HL-60/S4 treated with phorbol 12-myristate 13-acetate at 8.2 ng/mL for 4 days and 3 days (cell line): ENCODE data around the gene NECAB3.
"Not testable (repeated sequence)": the region's sequence is repeated elsewhere in the genome, so short reads cannot be mapped to it uniquely, and the experiment has no call there.

Experiments
- in situ Hi-C: fragments of 300-500 bp; cut with MboI; formaldehyde crosslinking; loops from 2 replicates; pipeline ENCODE4 v1.15.0; 2022; ENCODE audit warnings: low sequenced_read_pairs

NECAB3 gene, protein sequence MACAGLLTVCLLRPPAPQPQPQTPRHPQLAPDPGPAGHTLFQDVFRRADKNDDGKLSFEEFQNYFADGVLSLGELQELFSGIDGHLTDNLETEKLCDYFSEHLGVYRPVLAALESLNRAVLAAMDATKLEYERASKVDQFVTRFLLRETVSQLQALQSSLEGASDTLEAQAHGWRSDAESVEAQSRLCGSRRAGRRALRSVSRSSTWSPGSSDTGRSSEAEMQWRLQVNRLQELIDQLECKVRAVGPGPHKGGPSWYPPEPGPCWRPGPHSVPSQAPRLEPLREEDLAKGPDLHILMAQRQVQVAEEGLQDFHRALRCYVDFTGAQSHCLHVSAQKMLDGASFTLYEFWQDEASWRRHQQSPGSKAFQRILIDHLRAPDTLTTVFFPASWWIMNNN

DNA sequence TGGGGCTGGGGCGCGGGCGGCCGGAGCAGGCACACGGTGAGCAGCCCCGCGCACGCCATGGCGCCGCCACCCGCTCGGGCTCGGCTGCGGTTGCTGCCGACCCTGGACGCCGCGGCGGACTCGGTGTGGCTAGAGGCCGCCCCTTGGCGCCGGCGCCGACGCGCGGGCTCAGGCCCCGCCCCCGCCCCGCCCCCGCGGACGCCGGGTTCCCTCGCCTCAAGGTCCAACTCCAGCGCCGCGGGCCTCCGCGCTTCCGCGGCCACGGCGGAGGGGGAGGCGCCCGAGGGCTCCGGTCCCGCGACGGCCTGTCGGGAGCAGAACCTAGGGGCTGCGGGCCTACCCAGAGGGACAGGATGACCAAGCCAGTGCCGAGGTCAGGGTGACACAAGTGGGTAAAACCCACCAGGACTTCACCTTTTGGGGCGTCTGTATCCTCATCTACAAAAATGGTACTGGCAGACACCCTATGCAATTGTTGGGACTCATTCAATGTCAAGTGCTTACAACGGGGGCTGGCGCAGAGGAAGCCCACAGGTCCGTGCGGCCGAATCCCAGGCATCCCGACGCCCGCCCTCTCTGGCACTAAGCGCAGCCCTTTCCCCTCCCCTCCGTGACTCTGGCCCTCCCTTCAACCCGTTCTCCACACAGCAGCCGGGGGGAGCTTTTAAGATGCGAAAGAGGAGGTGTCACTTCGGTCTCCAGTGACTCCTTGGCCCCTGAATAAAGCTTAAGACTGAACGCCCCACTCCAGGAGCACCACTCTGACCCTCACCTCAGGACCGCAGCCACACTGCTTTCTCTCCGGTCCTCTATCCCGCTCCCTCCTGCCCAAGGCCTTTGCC, at the start of gene NECAB3:
TSS of gene NECAB3 (minus strand) at position 135 of the 842 bp plus-strand sequence. CDS start at position 59, 76 bp downstream.
- in situ Hi-C loops = no loop called here

DNA sequence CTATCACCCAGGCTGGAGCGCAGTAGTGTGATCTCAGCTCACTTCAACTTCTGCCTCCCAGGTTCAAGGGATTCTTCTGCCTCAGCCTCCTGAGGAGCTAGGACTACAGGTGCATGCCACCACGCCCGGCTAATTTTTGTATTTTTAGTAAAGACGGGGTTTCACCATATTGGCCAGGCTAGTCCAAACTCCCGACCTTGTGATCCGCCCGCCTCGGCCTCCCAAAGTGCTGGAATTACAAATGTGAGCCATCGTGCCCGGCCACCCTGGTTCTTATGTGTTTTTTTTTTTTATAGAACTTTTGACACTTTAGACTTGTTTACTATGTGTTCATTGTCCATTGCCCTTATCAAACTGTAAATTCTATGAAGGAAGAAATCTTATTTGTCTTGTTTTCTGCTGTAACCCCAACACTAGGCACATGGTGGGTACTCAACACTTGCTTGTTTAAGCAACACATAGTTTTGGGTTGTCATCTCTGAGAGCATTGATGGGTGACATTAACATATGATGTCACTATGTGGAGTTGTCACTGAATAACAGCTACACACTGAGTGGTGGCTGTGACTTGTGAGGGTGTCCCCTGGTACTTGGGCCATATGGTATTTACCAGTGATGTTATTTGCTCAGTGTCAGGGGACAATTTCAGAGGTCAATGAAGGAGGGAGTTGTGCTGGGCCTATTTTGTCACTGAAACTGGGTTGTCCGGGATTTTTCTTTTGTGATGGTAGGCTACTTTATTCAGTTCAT, 47.3 kb upstream of the NECAB3 start:
- in situ Hi-C loops = no loop called here

DNA sequence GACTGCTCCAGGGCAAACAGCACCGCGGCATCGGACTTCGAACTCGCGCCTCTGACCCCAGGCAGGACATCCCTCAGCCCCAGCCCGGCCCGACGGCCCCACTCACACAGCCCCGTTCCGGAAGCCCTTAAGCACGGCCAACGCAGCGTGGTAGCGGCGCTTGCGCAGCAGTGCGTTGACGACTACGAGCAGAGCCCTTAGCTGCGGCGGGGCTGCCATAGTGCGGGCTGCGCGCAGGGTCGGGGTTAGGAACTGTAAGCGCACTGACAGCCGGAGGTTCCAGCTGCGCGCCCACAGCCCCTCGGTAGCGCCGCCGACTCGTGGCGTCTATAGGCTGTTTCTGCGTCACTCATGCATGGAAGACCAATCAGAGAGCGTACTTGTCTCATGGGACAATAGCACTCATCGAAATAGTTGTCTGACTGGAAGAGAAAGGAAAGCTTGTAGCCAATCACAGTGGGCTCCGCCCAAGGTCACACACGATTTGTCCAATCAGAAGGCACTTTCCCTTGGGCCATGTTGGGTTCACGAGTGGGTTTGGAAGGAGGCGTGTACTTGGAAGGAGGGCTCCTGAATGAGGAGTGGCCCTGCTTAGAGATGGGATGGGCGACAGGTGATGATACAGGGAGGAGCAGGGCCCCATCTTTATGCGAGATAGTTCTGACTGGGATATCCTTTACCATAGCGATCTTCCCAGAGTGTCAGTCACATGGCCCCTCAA, 45.9 kb upstream of the NECAB3 start, which contains the start of gene PXMP4:
TSS of gene PXMP4 (minus strand) at position 322 of the 721 bp plus-strand sequence. CDS start at position 219, 103 bp downstream.
- in situ Hi-C loops = no loop called here

DNA sequence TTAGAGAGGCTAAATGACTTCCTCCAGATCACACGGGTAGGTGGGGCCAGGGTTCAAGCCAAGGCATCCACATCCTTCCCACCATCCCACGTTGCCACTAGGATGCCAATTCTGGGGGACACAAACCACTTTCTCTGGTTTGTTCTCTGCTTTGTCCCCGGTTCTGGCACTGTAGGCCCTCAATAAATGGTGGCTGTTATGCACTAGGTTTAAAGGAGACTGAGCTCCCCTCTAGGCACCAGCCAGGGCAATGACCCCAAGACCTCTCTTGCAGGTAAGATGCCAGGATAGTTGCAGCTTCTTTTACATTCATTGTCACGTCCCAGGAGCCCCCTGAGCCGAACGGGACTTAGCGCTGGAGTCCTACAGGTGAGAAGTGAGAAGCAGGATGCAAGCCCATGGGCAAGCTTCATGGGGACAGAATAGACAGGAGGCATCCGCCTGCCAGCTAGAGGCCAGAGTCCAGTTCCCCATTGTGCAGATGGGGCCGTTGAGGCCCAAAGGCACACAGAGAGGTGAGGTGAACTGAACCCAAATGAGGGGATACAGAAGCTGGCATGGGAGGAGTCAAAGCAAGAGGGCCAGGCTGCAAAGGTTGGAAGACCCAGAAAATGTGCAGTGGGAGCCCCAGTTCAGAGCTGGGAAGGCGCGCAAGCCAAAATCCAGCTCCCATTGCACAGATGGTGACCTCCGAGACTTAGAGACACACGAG, 45.2 kb upstream of the NECAB3 start:
- in situ Hi-C loops = no loop called here

DNA sequence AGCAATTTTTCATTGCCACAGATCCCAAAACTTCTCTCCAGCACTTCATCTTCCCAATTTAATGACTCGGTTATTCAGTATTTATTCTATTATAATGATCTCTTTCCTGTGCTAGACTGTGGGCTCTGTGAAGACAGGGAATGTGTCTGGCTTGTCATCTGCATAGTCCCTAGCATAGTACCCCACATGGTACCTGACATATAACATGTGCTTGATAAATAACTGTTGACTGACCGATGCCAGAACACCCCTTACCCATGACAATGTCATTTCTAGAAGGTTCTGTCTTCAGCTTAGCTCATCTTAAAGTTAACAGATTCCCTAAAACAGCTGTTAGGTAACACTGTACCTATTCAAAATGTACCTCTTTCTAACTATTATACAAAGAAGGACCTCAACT, 42.3 kb upstream of the NECAB3 start:
- in situ Hi-C loops = no loop called here

DNA sequence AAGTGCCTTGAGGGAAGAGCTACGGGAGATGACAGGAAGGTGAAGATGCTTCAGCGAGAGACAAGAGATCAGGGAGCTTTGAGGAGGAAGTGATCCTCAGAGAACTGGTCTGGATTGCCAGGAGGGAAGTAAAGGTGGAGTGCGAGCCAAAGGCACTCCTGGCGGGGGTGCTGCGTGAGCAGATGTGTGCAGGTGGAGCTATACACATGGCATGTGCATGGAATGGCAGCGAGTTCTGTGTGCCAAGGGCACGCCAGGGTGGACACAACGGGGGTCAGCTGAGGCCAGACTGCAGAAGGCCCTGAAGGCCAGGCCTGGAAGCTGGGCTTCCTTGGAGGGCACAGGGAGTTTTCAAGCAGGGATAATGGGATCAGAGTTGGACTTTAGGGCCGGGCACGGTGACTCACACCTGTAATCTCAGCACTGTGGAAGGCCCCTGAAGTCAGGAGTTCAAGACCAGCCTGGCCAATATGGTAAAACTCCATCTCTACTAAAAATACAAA, 39.7 kb upstream of the NECAB3 start:
- in situ Hi-C loops = no loop called here

DNA sequence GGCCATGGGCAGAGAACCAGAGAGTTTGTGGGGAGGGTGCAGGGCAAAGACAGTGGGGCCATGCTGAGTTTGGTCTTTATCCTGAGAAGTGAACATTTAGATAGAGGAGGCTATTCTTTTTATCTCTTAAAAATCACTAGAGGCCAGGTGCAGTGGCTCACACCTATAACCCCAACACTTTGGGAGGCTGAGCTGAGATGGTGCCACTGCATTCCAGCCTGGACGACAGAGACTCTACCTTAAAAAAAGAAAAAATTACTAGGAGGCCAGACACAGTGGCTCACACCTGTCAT, 37.2 kb upstream of the NECAB3 start:
- in situ Hi-C loops = no loop called here

DNA sequence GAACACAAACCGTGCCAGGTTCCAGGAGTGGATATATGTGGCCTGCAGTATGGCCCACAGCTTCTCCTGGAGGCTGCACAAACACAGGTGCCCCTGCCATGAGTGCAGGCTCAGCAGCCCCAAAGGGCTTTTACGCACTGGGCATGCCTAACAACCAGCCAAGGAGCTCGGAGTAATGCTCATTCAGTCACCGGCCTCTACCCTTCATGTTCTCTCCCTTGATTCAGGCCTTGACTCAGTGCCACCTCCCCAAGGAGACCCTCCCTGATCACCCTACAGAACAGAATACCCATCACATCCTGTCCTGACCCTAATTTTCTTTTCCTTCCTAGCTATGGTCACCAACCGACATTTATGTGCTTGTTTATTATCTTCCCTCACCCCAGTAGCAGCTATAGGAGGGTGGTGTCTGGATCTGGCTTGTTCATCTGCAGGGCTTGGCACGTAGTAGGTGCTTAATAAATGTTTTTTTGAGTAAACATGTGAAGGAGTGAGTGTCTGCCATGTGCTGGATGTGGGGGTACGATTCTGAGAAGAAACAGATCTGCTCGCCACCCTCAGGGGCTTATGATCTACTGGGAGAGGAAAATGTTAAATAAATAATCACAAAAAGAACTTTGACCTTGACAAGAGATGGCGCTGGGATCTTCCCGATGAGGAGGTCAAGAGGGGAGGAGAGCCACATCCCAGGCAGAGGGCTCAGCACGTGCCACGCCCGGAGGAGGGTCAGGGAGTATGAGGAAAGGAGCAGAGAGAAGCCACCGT, 36.6 kb upstream of the NECAB3 start:
- in situ Hi-C loops = no loop called here

GRCh38 chr20:33709905-33710541, 35.8 kb upstream of the NECAB3 start:
- in situ Hi-C loops = no loop called here

DNA sequence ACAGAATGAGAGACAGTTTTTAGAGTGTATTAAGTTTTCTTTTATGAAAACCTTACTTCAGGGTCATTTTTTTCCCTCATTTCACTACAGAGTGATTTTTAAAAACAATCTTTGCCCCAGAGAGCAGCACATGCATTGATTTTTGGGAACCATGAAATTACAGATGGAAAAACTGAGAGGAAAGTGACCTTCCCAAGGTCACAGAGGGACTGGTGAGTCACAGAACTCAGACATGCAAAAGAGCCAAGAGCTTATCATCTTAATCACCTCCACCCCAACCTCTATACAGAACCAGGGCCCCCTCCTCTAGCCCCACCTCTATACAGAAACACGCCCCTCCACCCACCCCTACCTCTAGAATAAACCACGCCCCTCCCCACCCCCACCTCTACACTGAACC, 35.2 kb upstream of the NECAB3 start:
- in situ Hi-C loops = no loop called here

- in situ Hi-C loops = no loop called here
These were observed 33.4 kb upstream of the NECAB3 start for GRCh38 chr20:33707668-33708067.

DNA sequence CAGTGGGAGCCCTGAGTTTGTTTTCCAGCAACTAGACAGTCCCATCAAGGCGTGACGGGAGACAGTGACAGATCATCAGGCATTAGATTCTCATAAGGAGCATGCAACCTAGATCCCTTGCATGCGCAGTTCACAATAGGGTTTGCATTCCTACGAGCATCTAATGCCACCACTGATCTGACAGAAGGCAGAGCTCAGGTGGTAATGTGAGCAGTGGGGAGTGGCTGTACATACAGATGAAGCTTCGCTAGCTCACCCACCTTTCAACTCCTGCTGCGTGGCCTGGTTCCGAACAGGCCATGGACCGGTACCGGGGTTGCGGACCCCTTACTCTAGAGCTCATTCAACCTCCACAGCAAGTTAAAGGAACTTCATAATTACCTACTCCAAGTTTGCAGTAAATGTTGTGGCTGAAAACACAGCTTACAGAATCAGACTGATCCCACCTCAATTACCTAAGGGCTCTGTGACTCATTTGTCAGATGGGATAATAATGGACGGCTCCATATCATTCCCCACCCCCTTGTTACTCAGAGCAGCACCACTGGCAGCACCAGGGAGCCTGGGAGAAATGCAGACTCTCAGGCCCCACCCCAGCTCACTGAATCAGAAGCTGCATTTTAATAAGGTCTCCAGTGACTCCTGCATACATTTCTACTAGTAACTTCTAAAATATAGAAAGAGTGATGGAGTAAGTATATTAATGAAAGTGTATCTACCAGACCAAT, 30.1 kb upstream of the NECAB3 start:
- in situ Hi-C loops = no loop called here

- in situ Hi-C loops = no loop called here
These were observed 29.4 kb upstream of the NECAB3 start for GRCh38 chr20:33703498-33704137.

GRCh38 chr20:33702861-33703260, 28.6 kb upstream of the NECAB3 start:
- in situ Hi-C loops = no loop called here

DNA sequence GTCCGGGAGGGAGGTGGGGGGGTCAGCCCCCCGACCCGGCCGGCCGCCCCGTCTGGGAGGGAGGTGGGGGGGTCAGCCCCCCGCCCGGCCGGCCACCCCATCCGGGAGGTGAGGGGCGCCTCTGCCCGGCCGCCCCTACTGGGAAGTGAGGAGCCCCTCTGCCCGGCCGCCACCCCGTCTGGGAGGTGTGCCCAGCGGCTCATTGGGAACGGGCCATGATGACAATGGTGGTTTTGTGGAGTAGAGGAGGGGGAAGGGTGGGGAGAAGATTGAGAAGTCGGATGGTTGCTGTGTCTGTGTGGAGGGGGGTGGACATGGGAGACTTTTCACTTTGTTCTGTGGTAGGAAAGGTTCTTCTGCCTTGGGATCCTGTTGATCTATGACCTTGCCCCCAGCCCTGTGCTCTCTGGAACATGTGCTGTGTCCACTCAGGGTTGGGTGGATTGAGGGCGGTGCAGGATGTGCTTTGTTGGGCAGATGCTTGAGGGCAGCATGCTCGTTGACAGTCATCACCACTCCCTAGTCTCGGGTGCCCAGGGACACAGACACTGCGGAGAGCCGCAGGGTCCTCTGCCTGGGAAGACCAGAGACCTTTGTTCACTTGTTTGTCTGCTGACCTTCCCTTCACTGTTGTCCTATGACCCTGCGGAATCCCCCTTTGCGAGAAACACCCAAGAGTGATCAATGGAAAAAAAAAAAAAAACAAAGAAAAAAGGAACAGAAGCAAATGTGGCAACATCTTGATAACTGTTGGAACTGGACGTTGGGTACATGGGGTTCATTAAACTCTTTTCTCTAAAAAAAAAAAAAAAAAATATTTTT, 27.6 kb upstream of the NECAB3 start:
- in situ Hi-C loops = no loop called here

GRCh38 chr20:33700696-33701441, 26.6 kb upstream of the NECAB3 start:
- in situ Hi-C loops = not testable (repeated sequence)
